Astrocyte (in vitro differentiated cells and primary cell): ENCODE results near the gene SHC3. TPM values are rescaled to one million over a fixed set of nuclear protein-coding genes. Genes with fewer than 3 reads are reported as not detected.

ENCODE experiments used
- DNase-seq: peaks from one replicate; pipeline ENCODE4 v3.0.0-alpha.2; 2010; ENCODE audit warnings: low read depth
- FAIRE-seq: peaks from 2 replicates; lab custom pipeline; 2011; peaks lifted over from hg19 to GRCh38; lab: Jason Lieb, UNC
- H2AFZ ChIP-seq: 2 replicates; pipeline ENCODE4 v1.6.0; 2012; ENCODE audit warnings: low read depth, low read length, inconsistent platforms
- H3K27ac ChIP-seq: 2 replicates; pipeline ENCODE4 v1.5.1; 2011; ENCODE audit warnings: low read depth, low read length, inconsistent platforms
- H3K27me3 ChIP-seq: 2 replicates; pipeline ENCODE4 v1.6.0; 2011; ENCODE audit warnings: low read length, inconsistent platforms; ENCODE audit not compliant: insufficient read depth
- H3K36me3 ChIP-seq: 2 replicates; pipeline ENCODE4 v1.5.1; 2011; ENCODE audit warnings: low read length, inconsistent platforms; ENCODE audit not compliant: insufficient read depth
- H3K4me1 ChIP-seq: 2 replicates; pipeline ENCODE4 v1.5.1; 2011; ENCODE audit warnings: low read length, inconsistent platforms; ENCODE audit not compliant: insufficient read depth
- H3K4me2 ChIP-seq: 2 replicates; pipeline ENCODE4 v1.6.0; 2012; ENCODE audit warnings: low read length, inconsistent platforms
- H3K4me3 ChIP-seq: 2 replicates; pipeline ENCODE4 v1.5.1; 2011; ENCODE audit warnings: low read depth, mild to moderate bottlenecking, low read length, inconsistent platforms; ENCODE audit not compliant: insufficient read depth
- H3K79me2 ChIP-seq: 2 replicates; pipeline ENCODE4 v1.6.0; 2012; ENCODE audit warnings: mild to moderate bottlenecking, low read length, inconsistent platforms; ENCODE audit not compliant: insufficient read depth
- H3K9ac ChIP-seq: 2 replicates; pipeline ENCODE4 v1.6.0; 2012; ENCODE audit warnings: mild to moderate bottlenecking, low read length, inconsistent platforms
- H3K9me3 ChIP-seq: 2 replicates; pipeline ENCODE4 v1.5.1; 2012; ENCODE audit warnings: low read depth, mild to moderate bottlenecking, low read length, inconsistent platforms; ENCODE audit not compliant: insufficient read depth
- H4K20me1 ChIP-seq: 2 replicates; pipeline ENCODE4 v1.6.0; 2012; ENCODE audit warnings: low read length, inconsistent platforms; ENCODE audit not compliant: insufficient read depth
- H3K27ac Mint-ChIP-seq: one replicate; pipeline ENCODE4 v1.8.0; 2021; ENCODE audit warnings: mild to moderate bottlenecking, mixed read lengths; ENCODE audit not compliant: unreplicated experiment
- H3K27me3 Mint-ChIP-seq: one replicate; pipeline ENCODE4 v1.8.0; 2021; ENCODE audit warnings: low read depth, mixed read lengths; ENCODE audit not compliant: unreplicated experiment
- H3K36me3 Mint-ChIP-seq: one replicate; pipeline ENCODE4 v1.8.0; 2021; ENCODE audit warnings: low read depth, mixed read lengths; ENCODE audit not compliant: unreplicated experiment
- H3K4me1 Mint-ChIP-seq: one replicate; pipeline ENCODE4 v1.8.0; 2021; ENCODE audit warnings: low read depth, mixed read lengths; ENCODE audit not compliant: unreplicated experiment
- H3K4me3 Mint-ChIP-seq: one replicate; pipeline ENCODE4 v1.8.0; 2021; ENCODE audit warnings: mild to moderate bottlenecking, moderate library complexity, mixed read lengths; ENCODE audit not compliant: unreplicated experiment
- H3K9me3 Mint-ChIP-seq: one replicate; pipeline ENCODE4 v1.8.0; 2021; ENCODE audit warnings: mild to moderate bottlenecking, mixed read lengths; ENCODE audit not compliant: unreplicated experiment
- CTCF ChIP-seq: IDR thresholded peaks from 2 replicates; pipeline ENCODE4 v1.5.1; 2011; ENCODE audit warnings: low read depth, mild to moderate bottlenecking, inconsistent platforms, low read length, moderate library complexity; ENCODE audit not compliant: insufficient read depth
- EZH2 ChIP-seq: IDR thresholded peaks from 2 replicates; pipeline ENCODE4 v1.6.1; 2012; ENCODE audit warnings: mild to moderate bottlenecking, low read length, inconsistent platforms; ENCODE audit not compliant: insufficient read depth
- total RNA-seq: library from RNA; stranded (reverse); gene quantifications from 2 replicates; pipeline ENCODE4 v1.2.1, GENCODE V29; 2021

The SHC3 gene
- total RNA-seq, 1 donor from 2014 or later, result 4.6 TPM

DNA sequence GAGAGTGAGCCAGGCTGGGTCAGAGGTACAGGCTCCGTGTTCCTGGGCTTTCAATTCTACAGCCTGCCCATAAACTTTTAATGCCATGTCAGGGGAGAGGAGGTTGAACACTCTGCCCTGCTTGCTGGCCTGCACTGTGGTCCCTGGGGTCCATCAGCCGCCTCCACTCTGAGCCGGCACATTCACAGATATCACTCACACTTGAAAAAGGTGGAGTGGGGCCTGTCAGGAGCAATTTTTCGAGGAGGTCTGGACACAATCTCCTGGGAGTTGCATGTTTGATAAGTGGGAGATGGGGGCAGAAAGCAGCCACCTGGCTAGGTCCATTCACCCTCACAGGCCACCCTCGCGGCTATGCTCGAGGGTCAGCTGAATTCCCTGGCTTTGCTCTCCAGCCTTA lies 164.5 kb downstream of the SHC3 start:
- Histone ChIP-seq H3K27me3 (no peaks in the 10 kb centered on the region), H3K9ac (no peak overlapping the region), H3K36me3 (no peaks in the 10 kb centered on the region), H3K9me3 (no peaks in the 10 kb centered on the region), H3K79me2 (no peaks in the 10 kb centered on the region), H4K20me1 (peaks cover 14% of the 10 kb centered on the region), H3K4me3 (no peak overlapping the region), H3K4me2 (no peak overlapping the region), H2AFZ (no peak overlapping the region), H3K4me1 (peaks cover 10% of the 10 kb centered on the region), H3K27ac (no peak overlapping the region)
- Mint-ChIP-seq H3K4me3 (no peak overlapping the region), H3K27me3 (peaks cover 5% of the 10 kb centered on the region), H3K27ac (no peak overlapping the region), H3K9me3 (peaks cover 7% of the 10 kb centered on the region), H3K36me3 (peaks cover 8% of the 10 kb centered on the region), H3K4me1 (peaks cover 7% of the 10 kb centered on the region)
- no peak for DNase-seq
- TF ChIP-seq EZH2, result no peak
- no peak for TF ChIP-seq CTCF
- FAIRE-seq, result no peak

DNA sequence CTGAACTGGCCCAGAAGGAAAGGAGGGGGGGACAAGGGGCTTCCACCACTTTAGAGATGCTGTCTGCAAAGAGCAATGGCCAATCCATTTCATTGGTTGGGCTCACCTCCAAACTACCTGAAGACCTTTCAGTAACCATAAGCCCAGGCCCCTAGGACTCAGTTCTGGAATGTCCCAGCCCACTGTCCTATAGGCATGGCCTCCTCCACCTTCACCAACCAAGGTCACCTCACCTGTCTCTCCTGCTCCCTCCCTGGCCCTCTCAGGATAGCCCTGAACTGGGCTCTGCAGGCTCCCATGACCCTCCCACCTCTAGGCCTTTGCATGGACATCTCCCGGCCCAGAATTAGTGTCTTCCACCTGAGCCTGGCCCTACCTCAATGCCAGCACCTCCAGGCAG lies 165.0 kb downstream of the SHC3 start:
- peaks cover 10% of the 10 kb centered on the region for H3K4me1 ChIP-seq
- no peak for DNase-seq
- no peak for FAIRE-seq
- peaks cover 7% of the 10 kb centered on the region for H3K9me3 Mint-ChIP-seq
- H3K36me3 ChIP-seq, result no peaks in the 10 kb centered on the region
- H3K9ac ChIP-seq, result no peak overlapping the region
- H3K4me2 ChIP-seq, result no peak overlapping the region
- H3K4me3 ChIP-seq, result no peak overlapping the region
- H4K20me1 ChIP-seq, result peaks cover 14% of the 10 kb centered on the region
- H3K36me3 Mint-ChIP-seq, result peaks cover 11% of the 10 kb centered on the region
- no peak overlapping the region for H3K27ac ChIP-seq
- no peaks in the 10 kb centered on the region for H3K79me2 ChIP-seq
- H3K4me3 Mint-ChIP-seq, result no peak overlapping the region
- no peaks in the 10 kb centered on the region for H3K9me3 ChIP-seq
- no peak overlapping the region for H3K27ac Mint-ChIP-seq
- peaks cover 7% of the 10 kb centered on the region for H3K4me1 Mint-ChIP-seq
- no peak for TF ChIP-seq CTCF
- TF ChIP-seq EZH2, result no peak
- H2AFZ ChIP-seq, result no peak overlapping the region
- H3K27me3 Mint-ChIP-seq, result peaks cover 5% of the 10 kb centered on the region
- no peaks in the 10 kb centered on the region for H3K27me3 ChIP-seq

DNA sequence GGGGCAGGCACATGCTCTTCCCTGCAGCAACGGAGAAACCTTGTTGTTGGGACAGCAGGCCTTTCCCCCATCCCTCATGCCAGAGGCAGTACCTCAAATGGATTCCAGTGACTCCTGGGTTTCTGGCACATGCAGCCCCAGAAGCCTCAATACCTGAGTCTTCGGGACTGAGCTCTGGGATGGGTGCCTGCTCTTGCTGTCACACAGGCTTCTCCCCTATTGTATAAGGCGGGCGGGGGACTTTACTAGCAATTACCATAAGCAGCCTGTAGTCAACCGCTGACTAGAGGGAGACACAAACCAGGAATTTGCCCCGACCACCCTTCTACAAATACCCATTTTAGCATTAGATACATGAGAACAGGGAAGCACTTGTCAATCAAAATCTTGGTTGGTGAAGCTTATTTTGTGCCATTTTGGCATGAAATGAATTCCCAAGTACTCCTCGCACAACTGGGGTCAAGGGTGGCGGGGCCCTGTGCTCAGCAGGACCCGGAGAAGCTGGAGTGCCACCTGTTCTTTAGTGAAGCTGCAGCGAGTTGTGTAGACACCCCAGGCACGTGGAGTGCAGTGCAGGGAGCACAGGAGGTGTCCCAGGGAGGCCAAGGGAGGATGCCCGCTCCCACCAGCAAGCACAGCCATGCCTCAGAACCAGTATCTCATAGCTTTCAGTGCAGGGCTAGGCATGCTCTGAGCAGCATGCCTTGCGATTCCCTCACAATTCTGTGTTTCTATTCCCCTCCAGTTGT lies 166.2 kb downstream of the SHC3 start:
- Histone ChIP-seq H3K79me2 (no peaks in the 10 kb centered on the region), H3K4me1 (peaks cover 10% of the 10 kb centered on the region), H3K9me3 (no peaks in the 10 kb centered on the region), H3K27me3 (no peaks in the 10 kb centered on the region), H4K20me1 (peaks cover 14% of the 10 kb centered on the region), H3K4me3 (no peak overlapping the region), H3K36me3 (no peaks in the 10 kb centered on the region), H3K27ac (no peak overlapping the region), H3K9ac (no peak overlapping the region), H3K4me2 (no peak overlapping the region), H2AFZ (no peak overlapping the region)
- H3K27ac Mint-ChIP-seq, result no peak overlapping the region
- peaks cover 5% of the 10 kb centered on the region for H3K27me3 Mint-ChIP-seq
- FAIRE-seq (no peak), DNase-seq (no peak)
- TF ChIP-seq CTCF, result no peak
- no peak for TF ChIP-seq EZH2
- H3K4me3 Mint-ChIP-seq, result no peak overlapping the region
- H3K9me3 Mint-ChIP-seq, result peaks cover 4% of the 10 kb centered on the region
- H3K36me3 Mint-ChIP-seq, result peaks cover 13% of the 10 kb centered on the region
- H3K4me1 Mint-ChIP-seq, result peaks cover 7% of the 10 kb centered on the region
